Coronary artery (tissue), 2 donors: ENCODE results near the gene CCDC33.

Experiments
- DNase-seq: peaks from one replicate; pipeline ENCODE4 v3.0.0-alpha.2; 2017; ENCODE audit warnings: low spot score
- H3K27ac ChIP-seq, 2 donors: fragments of 200-600 bp; sonication (generic); one replicate each; pipeline ENCODE4 v1.5.1; 2016 to 2019
- H3K4me3 ChIP-seq: fragments of 200-600 bp; sonication (generic); 2 replicates; pipeline ENCODE4 v1.5.1; 2016; ENCODE audit warnings: mild to moderate bottlenecking, moderate library complexity
- CTCF ChIP-seq: fragments of 200-600 bp; sonication (generic); IDR thresholded peaks from one replicate; pipeline ENCODE4 v1.5.1; 2019; ENCODE audit warnings: antibody characterized with exemption

CCDC33 gene

GRCh38 chr15:74208901-74209559, 27.1 kb upstream of the CCDC33 start:
- no peak overlapping the region for H3K4me3 ChIP-seq
- peak overlapping the region in 1 of 2 donors; percentile 37 for H3K27ac ChIP-seq
- no peak for TF ChIP-seq CTCF
- DNase-seq: no peak

GRCh38 chr15:74209560-74209958, 26.6 kb upstream of the CCDC33 start:
- Histone ChIP-seq H3K27ac (peak overlapping the region in 1 of 2 donors; percentile 37), H3K4me3 (no peak overlapping the region)
- TF ChIP-seq CTCF: no peak
- DNase-seq: no peak

GRCh38 chr15:74209997-74210671, 26.0 kb upstream of the CCDC33 start:
- Histone ChIP-seq H3K27ac (peak overlapping the region in 1 of 2 donors; percentile 44), H3K4me3 (no peak overlapping the region)
- TF ChIP-seq CTCF: no peak
- no peak for DNase-seq

GRCh38 chr15:74210729-74211128, 25.4 kb upstream of the CCDC33 start:
- no peak for TF ChIP-seq CTCF
- no peak for DNase-seq
- Histone ChIP-seq H3K4me3 (no peak overlapping the region), H3K27ac (peak overlapping the region in 1 of 2 donors; percentile 44)

GRCh38 chr15:74211656-74212055, 24.5 kb upstream of the CCDC33 start:
- no peak overlapping the region for H3K4me3 ChIP-seq
- H3K27ac ChIP-seq: no peak overlapping the region
- DNase-seq: no peak
- no peak for TF ChIP-seq CTCF

- TF ChIP-seq CTCF: no peak
- no peak overlapping the region for H3K27ac ChIP-seq
- no peak overlapping the region for H3K4me3 ChIP-seq
- no peak for DNase-seq
These were observed 23.6 kb upstream of the CCDC33 start for GRCh38 chr15:74212494-74212893.

GRCh38 chr15:74213858-74214284, 22.3 kb upstream of the CCDC33 start:
- no peak overlapping the region for H3K4me3 ChIP-seq
- DNase-seq: no peak
- no peak overlapping the region for H3K27ac ChIP-seq
- TF ChIP-seq CTCF: no peak
